ENCODE results near the gene THEM4.

The THEM4 gene

DNA sequence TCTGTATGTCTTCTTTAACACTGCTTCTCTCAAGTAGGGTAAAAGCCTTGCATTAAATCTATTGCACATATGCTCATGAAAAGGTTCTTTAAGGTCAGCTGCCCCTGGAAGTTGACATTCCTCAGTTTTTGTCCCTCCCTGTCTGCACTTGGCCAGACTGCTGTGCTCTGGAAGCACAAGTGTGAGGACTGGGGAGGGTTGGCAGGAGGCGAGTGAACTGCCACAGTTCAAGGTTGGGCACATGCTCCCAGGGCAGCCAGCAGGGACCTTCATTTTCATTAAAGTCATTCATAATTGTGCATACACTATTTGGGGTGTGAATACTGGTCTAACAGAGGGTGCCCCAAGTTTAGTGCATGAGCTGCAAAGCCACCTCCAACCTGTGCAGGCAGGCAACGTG is 44.9 kb downstream of the THEM4 start:
- DNase-seq (ENCODE audit: extremely low read depth, low read depth), result no peak
- no peak overlapping the region for H3K4me3 ChIP-seq (replicated peaks; ENCODE audit: low read depth, low read length)
- TF ChIP-seq, protein P1, sequence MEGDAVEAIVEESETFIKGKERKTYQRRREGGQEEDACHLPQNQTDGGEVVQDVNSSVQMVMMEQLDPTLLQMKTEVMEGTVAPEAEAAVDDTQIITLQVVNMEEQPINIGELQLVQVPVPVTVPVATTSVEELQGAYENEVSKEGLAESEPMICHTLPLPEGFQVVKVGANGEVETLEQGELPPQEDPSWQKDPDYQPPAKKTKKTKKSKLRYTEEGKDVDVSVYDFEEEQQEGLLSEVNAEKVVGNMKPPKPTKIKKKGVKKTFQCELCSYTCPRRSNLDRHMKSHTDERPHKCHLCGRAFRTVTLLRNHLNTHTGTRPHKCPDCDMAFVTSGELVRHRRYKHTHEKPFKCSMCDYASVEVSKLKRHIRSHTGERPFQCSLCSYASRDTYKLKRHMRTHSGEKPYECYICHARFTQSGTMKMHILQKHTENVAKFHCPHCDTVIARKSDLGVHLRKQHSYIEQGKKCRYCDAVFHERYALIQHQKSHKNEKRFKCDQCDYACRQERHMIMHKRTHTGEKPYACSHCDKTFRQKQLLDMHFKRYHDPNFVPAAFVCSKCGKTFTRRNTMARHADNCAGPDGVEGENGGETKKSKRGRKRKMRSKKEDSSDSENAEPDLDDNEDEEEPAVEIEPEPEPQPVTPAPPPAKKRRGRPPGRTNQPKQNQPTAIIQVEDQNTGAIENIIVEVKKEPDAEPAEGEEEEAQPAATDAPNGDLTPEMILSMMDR (IDR thresholded peaks at IDR 0.05; ENCODE audit: low read depth, low read length, missing control alignments), result no peak

DNA sequence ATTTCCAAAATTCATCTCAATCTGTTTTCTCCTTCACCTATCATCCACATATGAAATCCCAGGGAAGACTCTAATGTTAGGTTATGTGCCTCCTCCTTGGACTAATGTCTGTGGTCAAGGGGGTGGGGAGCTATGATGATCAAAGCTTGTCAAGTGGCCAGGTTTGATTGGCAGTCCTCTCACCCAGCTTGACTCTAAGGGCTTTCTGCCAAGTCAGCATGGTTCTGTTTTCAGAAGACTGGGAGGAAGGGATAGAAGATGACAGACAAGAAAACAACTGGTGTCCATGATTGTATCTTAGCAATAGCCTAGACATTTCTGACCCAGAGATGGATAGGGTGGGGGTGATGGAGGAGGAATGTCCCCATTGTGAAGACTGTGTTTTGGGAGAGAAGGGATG is 46.7 kb downstream of the THEM4 start:
- TF ChIP-seq, protein P1 (IDR thresholded peaks at IDR 0.05; ENCODE audit: low read depth, low read length, missing control alignments), result no peak
- DNase-seq (ENCODE audit: extremely low read depth, low read depth), result no peak
- no peak overlapping the region for H3K4me3 ChIP-seq (replicated peaks; ENCODE audit: low read depth, low read length)

DNA sequence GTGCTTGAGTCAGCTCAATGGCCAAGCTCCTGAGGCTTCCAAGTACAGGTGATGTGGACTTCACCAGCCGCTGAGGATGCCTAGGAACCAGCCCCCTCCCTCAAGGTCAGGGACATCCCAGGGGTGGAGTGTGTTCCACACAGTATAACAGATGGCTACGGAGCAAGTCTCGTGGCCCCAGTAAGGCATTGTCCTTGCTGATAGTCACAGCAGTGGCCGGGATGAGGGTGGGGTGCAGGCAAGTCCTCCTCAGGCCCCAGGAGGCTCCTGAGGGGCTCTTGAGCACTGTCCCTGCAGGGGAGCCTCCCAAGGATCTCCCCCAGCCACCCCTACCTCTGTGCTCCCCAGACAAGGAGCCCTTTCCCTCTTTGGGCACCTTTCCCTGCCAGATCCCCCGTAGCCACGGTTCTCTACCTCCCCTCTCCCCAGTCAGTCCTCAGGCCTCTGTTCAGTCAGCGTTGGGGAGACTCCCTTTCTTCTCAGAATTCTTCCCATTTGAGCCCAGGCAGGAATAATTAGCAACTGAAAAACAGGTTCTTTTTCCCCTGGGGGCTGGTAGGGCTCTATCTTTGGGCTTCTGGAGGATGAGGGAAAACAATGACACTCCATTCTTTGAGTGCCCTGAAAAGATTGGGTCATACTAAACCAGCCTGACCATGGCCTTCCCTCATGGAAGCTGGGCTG is 48.7 kb downstream of the THEM4 start:
- DNase-seq (ENCODE audit: extremely low read depth, low read depth), result no peak
- no peak overlapping the region for H3K4me3 ChIP-seq (replicated peaks; ENCODE audit: low read depth, low read length)
- TF ChIP-seq, protein P1 (IDR thresholded peaks at IDR 0.05; ENCODE audit: low read depth, low read length, missing control alignments), result no peak

DNA sequence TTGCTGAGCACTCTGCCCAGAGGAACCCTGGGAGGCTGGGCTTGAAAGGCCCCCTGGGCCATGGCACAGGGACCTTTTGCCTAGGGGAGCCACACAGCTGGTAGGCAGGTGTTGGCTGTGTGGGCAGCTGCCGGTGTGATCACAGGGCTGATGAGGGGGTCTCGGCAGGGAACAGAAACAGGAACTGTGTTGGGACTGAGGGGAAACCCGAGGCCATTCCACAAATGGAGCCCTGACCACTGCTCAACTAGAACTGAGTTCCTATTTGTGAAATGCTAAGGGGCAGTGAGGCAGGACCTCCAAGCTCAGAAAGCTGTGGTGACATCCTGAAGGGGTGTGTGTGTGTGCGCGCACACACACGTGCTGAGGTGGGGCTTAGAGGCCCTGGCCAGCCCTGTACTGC is 49.4 kb downstream of the THEM4 start:
- no peak overlapping the region for H3K4me3 ChIP-seq (replicated peaks; ENCODE audit: low read depth, low read length)
- DNase-seq (ENCODE audit: extremely low read depth, low read depth), result no peak

DNA sequence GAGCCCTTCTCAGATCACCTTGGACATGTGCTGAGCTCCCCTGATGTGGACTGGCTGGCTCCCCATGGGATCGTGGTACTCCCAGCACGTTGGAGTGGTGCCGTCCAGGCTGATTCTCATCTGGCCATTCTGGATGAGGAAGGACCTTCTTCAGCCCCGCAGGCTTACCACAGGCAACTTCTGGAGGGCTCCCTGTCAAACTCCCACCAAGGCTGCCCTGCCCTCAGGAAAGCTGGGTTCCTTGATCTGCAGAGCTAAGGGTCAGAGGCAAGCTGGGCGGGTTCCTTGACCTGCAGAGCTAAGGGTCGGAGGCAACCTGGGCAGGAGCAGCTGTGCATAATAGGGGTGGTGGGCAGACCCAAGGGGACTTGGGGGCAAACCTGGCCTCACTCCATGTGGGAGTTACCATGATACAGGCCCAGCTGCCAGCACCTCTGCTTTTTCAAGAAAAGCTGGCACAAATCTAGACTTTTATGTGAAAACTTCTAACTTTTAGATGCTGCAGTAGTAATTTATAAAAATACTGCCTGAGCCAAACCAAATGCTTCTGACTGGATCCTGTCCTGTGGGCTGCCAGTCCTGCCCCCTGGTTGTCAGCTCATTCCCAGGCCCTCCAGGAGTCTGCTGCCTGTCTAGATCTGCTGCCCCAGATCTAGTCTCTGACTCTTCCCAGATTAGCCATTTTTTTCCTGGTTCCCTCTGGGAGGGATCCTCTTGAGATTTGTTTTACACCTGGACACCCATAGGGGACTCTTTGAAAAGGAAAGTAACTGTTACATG is 50.2 kb downstream of the THEM4 start:
- TF ChIP-seq, protein P1 (IDR thresholded peaks at IDR 0.05; ENCODE audit: low read depth, low read length, missing control alignments), result no peak
- no peak overlapping the region for H3K4me3 ChIP-seq (replicated peaks; ENCODE audit: low read depth, low read length)
- DNase-seq (ENCODE audit: extremely low read depth, low read depth), result no peak

More for the DNA sequence above, 49.4 kb downstream of the THEM4 start:
- TF ChIP-seq, protein P1 (IDR thresholded peaks at IDR 0.05; ENCODE audit: low read depth, low read length, missing control alignments), result no peak

DNA sequence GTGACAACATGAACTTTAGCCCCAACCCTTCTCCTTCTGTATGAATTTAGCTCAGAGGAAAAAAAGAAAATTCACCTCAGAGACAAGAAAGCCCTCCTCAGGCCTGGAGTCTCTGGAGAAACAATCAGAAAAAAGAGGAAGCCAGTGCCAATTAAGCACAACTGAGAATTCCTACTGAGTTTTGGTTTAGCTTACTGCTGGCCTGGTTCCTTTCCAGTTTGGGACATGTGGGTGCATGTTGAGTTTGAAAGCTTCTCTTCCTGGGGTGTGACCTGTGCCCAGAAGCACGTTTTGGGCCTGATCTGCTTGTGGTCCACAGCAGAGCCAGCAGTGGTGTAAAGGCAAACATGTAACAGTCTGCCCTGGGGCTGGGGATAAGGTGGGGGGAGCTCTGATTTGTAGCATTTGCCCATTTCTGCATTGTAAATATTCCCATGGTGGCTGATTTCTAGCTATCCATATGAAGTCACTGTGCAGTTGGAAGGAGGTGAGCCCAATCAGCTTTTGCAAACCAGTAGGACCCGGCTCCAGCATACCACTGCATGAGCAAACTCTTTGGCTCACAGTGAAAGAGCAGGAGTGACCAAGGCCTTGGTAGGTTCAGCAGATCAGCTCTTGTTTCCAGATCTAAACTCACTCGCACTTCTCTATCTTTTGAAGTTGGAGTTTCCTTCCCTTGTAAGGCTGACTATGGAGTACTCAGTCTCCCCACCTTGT is 51.1 kb downstream of the THEM4 start:
- no peak overlapping the region for H3K4me3 ChIP-seq (replicated peaks; ENCODE audit: low read depth, low read length)
- DNase-seq (ENCODE audit: extremely low read depth, low read depth), result no peak
- TF ChIP-seq, protein P1 (IDR thresholded peaks at IDR 0.05; ENCODE audit: low read depth, low read length, missing control alignments), result no peak

All from HFF-Myc (cell line).